H9 (cell line): Measurements from ENCODE around the gene AKT3. TPM values are rescaled to one million over a fixed set of nuclear protein-coding genes. Genes with fewer than 3 reads are reported as not detected.

Source experiments
- DNase-seq: peaks from one replicate; pipeline ENCODE4 v3.0.0-alpha.2; 2017
- H2AFZ ChIP-seq: one replicate; pipeline ENCODE4 v1.6.1; 2013; ENCODE audit warnings: mild to moderate bottlenecking, low read length, control low read depth, moderate library complexity
- H2AK5ac ChIP-seq: 2 replicates; pipeline ENCODE4 v1.6.1; 2013; ENCODE audit warnings: low read length, control low read depth, mixed read lengths; ENCODE audit not compliant: insufficient read length
- H2BK120ac ChIP-seq: one replicate; pipeline ENCODE4 v1.6.1; 2013; ENCODE audit warnings: low read depth, mild to moderate bottlenecking, low read length, control low read depth, inconsistent platforms; ENCODE audit not compliant: poor library complexity, severe bottlenecking
- H2BK12ac ChIP-seq: 2 replicates; pipeline ENCODE4 v1.6.1; 2013; ENCODE audit warnings: low read length, control low read depth, mixed read lengths, low read depth; ENCODE audit not compliant: insufficient read length
- H2BK15ac ChIP-seq: 2 replicates; pipeline ENCODE4 v1.6.1; 2013; ENCODE audit warnings: low read depth, low read length, control low read depth
- H2BK20ac ChIP-seq: one replicate; pipeline ENCODE4 v1.6.1; 2013; ENCODE audit warnings: low read depth, mild to moderate bottlenecking, low read length, control low read depth, inconsistent platforms; ENCODE audit not compliant: poor library complexity, severe bottlenecking
- H2BK5ac ChIP-seq: 2 replicates; pipeline ENCODE4 v1.6.1; 2013; ENCODE audit warnings: low read length, control low read depth, mixed read lengths; ENCODE audit not compliant: insufficient read length
- H3K14ac ChIP-seq: 2 replicates; pipeline ENCODE4 v1.6.1; 2013; ENCODE audit warnings: low read length, control low read depth; ENCODE audit not compliant: insufficient read depth
- H3K18ac ChIP-seq: 2 replicates; pipeline ENCODE4 v1.6.1; 2013; ENCODE audit warnings: low read depth, mild to moderate bottlenecking, mixed read lengths, low read length, control low read depth; ENCODE audit not compliant: insufficient read length
- H3K23ac ChIP-seq: 2 replicates; pipeline ENCODE4 v1.6.1; 2013; ENCODE audit warnings: low read length, control low read depth, mixed read lengths, low read depth; ENCODE audit not compliant: insufficient read length
- H3K23me2 ChIP-seq: 2 replicates; pipeline ENCODE4 v1.6.1; 2013; ENCODE audit warnings: low read depth, mild to moderate bottlenecking, mixed read lengths, low read length, control low read depth; ENCODE audit not compliant: insufficient read length, poor library complexity, severe bottlenecking
- H3K27ac ChIP-seq: 2 replicates; pipeline ENCODE4 v1.5.1; 2013; ENCODE audit warnings: low read length, control low read depth, mixed read lengths, low read depth; ENCODE audit not compliant: insufficient read length
- H3K27me3 ChIP-seq: 2 replicates; pipeline ENCODE4 v1.6.1; 2013; ENCODE audit warnings: low read length, control low read depth, inconsistent platforms; ENCODE audit not compliant: insufficient read depth
- H3K4ac ChIP-seq: 2 replicates; pipeline ENCODE4 v1.6.1; 2013; ENCODE audit warnings: low read depth, mild to moderate bottlenecking, control low read depth, inconsistent platforms, low read length, moderate library complexity
- H3K4me1 ChIP-seq: 2 replicates; pipeline ENCODE4 v1.6.1; 2013; ENCODE audit warnings: low read length, control low read depth, inconsistent platforms; ENCODE audit not compliant: insufficient read depth
- H3K4me2 ChIP-seq: 2 replicates; pipeline ENCODE4 v1.6.1; 2013; ENCODE audit warnings: low read length, control low read depth, mixed read lengths; ENCODE audit not compliant: insufficient read length, insufficient read depth
- H3K56ac ChIP-seq: 2 replicates; pipeline ENCODE4 v1.6.1; 2013; ENCODE audit warnings: low read depth, mild to moderate bottlenecking, mixed read lengths, low read length, control low read depth; ENCODE audit not compliant: insufficient read length
- H3K79me1 ChIP-seq: 2 replicates; pipeline ENCODE4 v1.6.1; 2013; ENCODE audit warnings: low read depth, mild to moderate bottlenecking, moderate library complexity, low read length, control low read depth, inconsistent platforms; ENCODE audit not compliant: insufficient read depth, poor library complexity, severe bottlenecking
- H3K79me2 ChIP-seq: 2 replicates; pipeline ENCODE4 v1.6.1; 2013; ENCODE audit warnings: low read length, control low read depth, inconsistent platforms; ENCODE audit not compliant: insufficient read depth
- H3K9ac ChIP-seq: 2 replicates; pipeline ENCODE4 v1.6.1; 2013; ENCODE audit warnings: low read length, control low read depth, mixed read lengths; ENCODE audit not compliant: insufficient read length; ENCODE audit errors: extremely low read depth
- H3K9me3 ChIP-seq: one replicate; pipeline ENCODE4 v1.6.1; 2013; ENCODE audit warnings: low read depth, low read length, inconsistent platforms; ENCODE audit not compliant: control insufficient read depth
- H3T11ph ChIP-seq: one replicate; pipeline ENCODE4 v1.6.1; 2013; ENCODE audit warnings: mild to moderate bottlenecking, low read length, control low read depth, inconsistent platforms
- H4K20me1 ChIP-seq: one replicate; pipeline ENCODE4 v1.6.1; 2013; ENCODE audit not compliant: control insufficient read depth, insufficient read length, insufficient read depth
- H4K5ac ChIP-seq: 2 replicates; pipeline ENCODE4 v1.6.1; 2013; ENCODE audit warnings: low read depth, mild to moderate bottlenecking, mixed read lengths, low read length, control low read depth; ENCODE audit not compliant: insufficient read length
- H4K8ac ChIP-seq: replicated peaks from 2 replicates; pipeline ENCODE4 v1.6.1; 2013; ENCODE audit warnings: low read length, control low read depth, mixed read lengths, low read depth; ENCODE audit not compliant: insufficient read length
- H4K91ac ChIP-seq: 2 replicates; pipeline ENCODE4 v1.6.1; 2013; ENCODE audit warnings: low read depth, mild to moderate bottlenecking, moderate library complexity, mixed read lengths, low read length, control low read depth; ENCODE audit not compliant: insufficient read length
- H3K27ac Mint-ChIP-seq, 3 experiments: 2 replicates in 2 of 3; 3 replicates in 1 of 3; pipeline ENCODE4 v1.8.0; 2020 to 2021; ENCODE audit warnings: mixed read lengths in 3 of 3, mild to moderate bottlenecking in 1 of 3, moderate library complexity in 1 of 3
- H3K27me3 Mint-ChIP-seq: 2 replicates; pipeline ENCODE4 v1.8.0; 2021; ENCODE audit warnings: low read depth, mild to moderate bottlenecking, moderate library complexity, mixed read lengths
- H3K36me3 Mint-ChIP-seq, 3 experiments: 2 replicates in 2 of 3; 3 replicates in 1 of 3; pipeline ENCODE4 v1.8.0; 2020 to 2021; ENCODE audit warnings: low read depth in 3 of 3, mixed read lengths in 3 of 3; ENCODE audit not compliant: insufficient read depth in 1 of 3
- H3K4me1 Mint-ChIP-seq, 2 experiments: 2 replicates each; pipeline ENCODE4 v1.8.0; 2020; ENCODE audit warnings: mixed read lengths in 2 of 2
- H3K4me3 Mint-ChIP-seq, 2 experiments: 2 replicates in 1 of 2; 3 replicates in 1 of 2; pipeline ENCODE4 v1.8.0; 2020 to 2021; ENCODE audit warnings: mild to moderate bottlenecking in 2 of 2, mixed read lengths in 2 of 2, moderate library complexity in 1 of 2
- H3K9me3 Mint-ChIP-seq, 2 experiments: 2 replicates in 1 of 2; 3 replicates in 1 of 2; pipeline ENCODE4 v1.8.0; 2020; ENCODE audit warnings: mild to moderate bottlenecking in 2 of 2, mixed read lengths in 2 of 2, moderate library complexity in 1 of 2
- CTCF ChIP-seq: fragments of 200-600 bp; sonication (generic); conservative IDR thresholded peaks from 3 replicates; pipeline ENCODE4 v1.8.0; 2021; ENCODE audit warnings: antibody characterized with exemption, mild to moderate bottlenecking
- WGBS: extraction: QIAGEN DNeasy Blood & Tissue Kit; methylation state at CpG from one replicate; pipeline ENCODE4 v1.1.7; 2013; ENCODE audit warnings: missing lambda C conversion rate, low lambda C conversion rate, mixed read lengths; ENCODE audit not compliant: insufficient read length; ENCODE audit errors: extremely low coverage; 5-methylcytosine and 5-hydroxymethylcytosine counted together
- total RNA-seq: library from RNA; stranded (reverse); gene quantifications from 2 replicates; pipeline ENCODE4 v1.2.1, GENCODE V29; 2021

Gene AKT3
- total RNA-seq, 1 experiment from 2014 or later, result 27.8 TPM

GRCh38 chr1:243731301-243731891 is 118.6 kb downstream of the AKT3 start:
- Histone ChIP-seq H3K18ac (no peak overlapping the region), H3K9me3 (no peaks in the 10 kb centered on the region), H3K27ac (no peak overlapping the region), H2BK20ac (no peak overlapping the region), H3K79me2 (no peaks in the 10 kb centered on the region), H3T11ph (no peak overlapping the region), H3K23ac (no peak overlapping the region), H2BK15ac (no peak overlapping the region), H3K79me1 (no peaks in the 10 kb centered on the region), H2BK5ac (no peak overlapping the region), H3K4me2 (no peak overlapping the region), H4K20me1 (no peaks in the 10 kb centered on the region), H2BK12ac (no peak overlapping the region), H3K9ac (no peak overlapping the region), H3K4me1 (peaks cover 7% of the 10 kb centered on the region; the same call in 1 of the 2 replicates), H2AFZ (no peak overlapping the region), H4K5ac (no peak overlapping the region), H3K23me2 (no peaks in the 10 kb centered on the region), H3K14ac (no peak overlapping the region), H3K4ac (no peak overlapping the region), H4K8ac (no peak overlapping the region), H2AK5ac (no peak overlapping the region), H4K91ac (no peak overlapping the region), H3K27me3 (no peaks in the 10 kb centered on the region), H3K56ac (no peak overlapping the region), H2BK120ac (no peak overlapping the region)
- no peaks in the 10 kb centered on the region for H3K27me3 Mint-ChIP-seq
- WGBS, result no CpG with 5 or more reads among the region's 3 CpGs
- peaks cover 36% of the 10 kb centered on the region in 2 experiments for H3K4me1 Mint-ChIP-seq
- H3K36me3 Mint-ChIP-seq, result peaks cover 0 to 4% (median 4%) of the 10 kb centered on the region in 3 experiments; a peak in 4 of 7 replicates
- peak overlapping the region in 2 of 3 experiments; percentile 56 to 96; a peak in 3 of 7 replicates for H3K27ac Mint-ChIP-seq
- no peaks in the 10 kb centered on the region for H3K9me3 Mint-ChIP-seq
- no peak for DNase-seq
- TF ChIP-seq CTCF, result no peak
- H3K4me3 Mint-ChIP-seq, result no peak overlapping the region
